Thymus (tissue), 14 donors: Measurements from ENCODE around the gene MUC7. TPM values are rescaled to one million over a fixed set of nuclear protein-coding genes. Genes with fewer than 3 reads are reported as not detected.

Source experiments
- DNase-seq, 9 donors: peaks; one replicate each; pipeline ENCODE4 v3.0.0-alpha.2; 2013; ENCODE audit warnings: low spot score in 9 of 9, low read depth in 6 of 9, missing footprints in 1 of 9
- H3K27ac ChIP-seq, 2 donors: one replicate each; pipeline ENCODE4 v1.5.1; 2013; ENCODE audit warnings: control low read depth in 1 of 2, low read depth in 1 of 2, low read length in 1 of 2, mild to moderate bottlenecking in 1 of 2, moderate library complexity in 1 of 2
- H3K27me3 ChIP-seq, 2 donors: one replicate each; pipeline ENCODE4 v1.5.1; 2013; ENCODE audit warnings: low read length in 1 of 2; ENCODE audit not compliant: control insufficient read depth in 2 of 2, insufficient read depth in 1 of 2
- H3K36me3 ChIP-seq, 2 donors: one replicate each; pipeline ENCODE4 v1.5.1; 2013; ENCODE audit warnings: low read length in 1 of 2, mild to moderate bottlenecking in 1 of 2, moderate library complexity in 1 of 2; ENCODE audit not compliant: control insufficient read depth in 2 of 2, insufficient read depth in 2 of 2
- H3K4me1 ChIP-seq, 2 donors: one replicate each; pipeline ENCODE4 v1.5.1; 2013; ENCODE audit warnings: low read length in 2 of 2; ENCODE audit not compliant: control insufficient read depth in 2 of 2, insufficient read depth in 2 of 2
- H3K4me3 ChIP-seq, 2 donors: one replicate each; pipeline ENCODE4 v1.5.1; 2013; ENCODE audit warnings: low read length in 2 of 2, control low read depth in 1 of 2, mild to moderate bottlenecking in 1 of 2
- H3K9me3 ChIP-seq, 2 donors: one replicate each; pipeline ENCODE4 v1.5.1; 2013; ENCODE audit warnings: low read length in 1 of 2, mild to moderate bottlenecking in 1 of 2; ENCODE audit not compliant: control insufficient read depth in 2 of 2, insufficient read depth in 1 of 2
- WGBS: extraction: QIAGEN DNeasy Blood & Tissue Kit; methylation state at CpG from one replicate; pipeline ENCODE4 v1.1.7; 2013; 5-methylcytosine and 5-hydroxymethylcytosine counted together
- long read RNA-seq, 10 donors: transcript quantifications; one replicate each; lab custom pipeline, GENCODE V29; 2026
- polyA plus RNA-seq: library from polyadenylated mRNA; stranded (reverse); fragments of 200-250 nt; gene quantifications from one replicate; pipeline ENCODE4 v1.2.3, GENCODE V29; 2013
- total RNA-seq: library from RNA; stranded (reverse); fragments of 120-200 nt; gene quantifications from one replicate; pipeline ENCODE4 v1.2.4, GENCODE V29; 2013
- donor health status: healthy.

MUC7 gene
- not detected for total RNA-seq
- polyA plus RNA-seq, result 0.11 TPM
- long read RNA-seq, donor 1, result 0 reads
- long read RNA-seq, donor 2, result 0 reads
- long read RNA-seq, donor 3, result 0 reads
- long read RNA-seq, donor 4, result 0 reads
- long read RNA-seq, donor 5, result 0 reads
- long read RNA-seq, donor 6, result 0 reads
- long read RNA-seq, donor 7, result 0 reads
- long read RNA-seq, donor 8, result 0 reads
- long read RNA-seq, donor 9, result 0 reads
- long read RNA-seq, donor 10, result 0 reads

- Histone ChIP-seq H3K27me3 (no peaks in the 10 kb centered on the region), H3K36me3 (no peaks in the 10 kb centered on the region), H3K4me3 (no peak within 1 kb of the TSS), H3K27ac (no peak within 1 kb of the TSS), H3K4me1 (no peaks in the 10 kb centered on the region), H3K9me3 (no peaks in the 10 kb centered on the region)
- WGBS, result 73% methylated on average over 4 of the region's 4 CpGs
- DNase-seq, result no peak
Measured at GRCh38 chr4:70471897-70472296, at the start of gene MUC7. Gene MUC7 (plus strand): TSS chr4:70472197. CDS start chr4:70474022, 1,825 bp downstream.

DNA sequence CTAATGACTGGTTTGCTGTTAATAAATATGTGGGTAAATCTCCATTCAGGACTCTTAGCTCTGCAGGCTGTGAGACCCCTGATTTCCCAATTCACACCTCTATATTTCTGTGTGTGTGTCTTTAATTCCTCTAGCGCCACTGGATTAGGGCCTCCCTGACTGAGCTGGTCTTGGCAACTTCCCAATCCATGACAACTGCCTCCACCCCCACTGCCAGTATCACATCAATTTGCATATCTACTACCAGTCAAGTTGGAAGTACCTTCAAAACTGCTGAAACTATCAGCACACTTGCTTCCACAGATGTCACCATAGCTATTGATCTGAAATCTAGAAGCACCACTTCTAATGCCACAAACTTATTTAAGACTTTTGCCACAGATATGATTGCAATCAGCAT lies 46.7 kb upstream of the MUC7 start:
- no peaks in the 10 kb centered on the region for H3K36me3 ChIP-seq
- H3K9me3 ChIP-seq, result no peaks in the 10 kb centered on the region
- no peaks in the 10 kb centered on the region for H3K27me3 ChIP-seq
- DNase-seq, result no peak
- H3K4me1 ChIP-seq, result no peaks in the 10 kb centered on the region
- no peak overlapping the region for H3K27ac ChIP-seq
- no peak overlapping the region for H3K4me3 ChIP-seq
- 98% methylated on average over 1 of the region's 1 CpG for WGBS

DNA sequence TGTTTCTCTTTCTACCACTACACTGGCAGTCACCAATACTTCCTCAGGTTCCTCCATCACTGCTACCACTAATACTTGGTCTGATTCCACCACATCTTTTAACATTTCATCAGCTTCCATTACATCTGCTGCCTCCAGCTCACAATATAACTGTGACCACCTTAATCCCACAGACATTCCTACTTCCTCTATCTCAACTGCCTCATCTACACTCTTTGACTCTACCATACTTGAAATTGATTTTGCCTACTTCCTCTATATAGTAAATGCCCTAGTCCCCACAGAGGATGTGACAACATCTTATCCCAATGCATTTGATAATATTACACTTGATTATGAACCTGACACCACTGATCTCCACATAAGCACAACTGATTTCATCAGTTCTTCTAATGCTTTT lies 45.2 kb upstream of the MUC7 start:
- DNase-seq, result no peak
- Histone ChIP-seq H3K27ac (no peak overlapping the region), H3K4me3 (no peak overlapping the region), H3K4me1 (no peaks in the 10 kb centered on the region), H3K27me3 (no peaks in the 10 kb centered on the region), H3K9me3 (no peaks in the 10 kb centered on the region), H3K36me3 (no peaks in the 10 kb centered on the region)

DNA sequence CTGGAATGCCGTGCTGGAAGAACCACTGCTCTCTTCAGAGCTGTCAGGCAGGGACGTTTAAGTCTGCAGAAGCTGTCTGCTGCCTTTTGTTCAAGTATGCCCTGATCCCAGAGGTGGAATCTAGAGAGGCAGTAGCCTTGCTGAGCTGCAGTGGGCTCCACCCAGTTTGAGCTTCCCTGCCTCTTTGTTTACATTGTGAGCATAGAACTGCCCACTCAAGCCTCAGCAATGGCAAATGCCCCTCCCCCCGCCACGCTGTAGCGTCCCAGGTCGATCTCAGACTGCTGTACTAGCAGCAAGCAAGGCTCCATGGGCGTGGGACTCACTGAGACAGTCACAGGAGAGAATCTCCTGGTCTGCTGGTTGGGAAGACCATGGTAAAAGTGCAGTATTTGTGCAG lies 34.8 kb upstream of the MUC7 start:
- Histone ChIP-seq H3K9me3 (no peaks in the 10 kb centered on the region), H3K27ac (no peak overlapping the region), H3K27me3 (no peaks in the 10 kb centered on the region), H3K4me1 (no peaks in the 10 kb centered on the region), H3K36me3 (no peaks in the 10 kb centered on the region), H3K4me3 (no peak overlapping the region)
- WGBS, result 67% methylated on average over 7 of the region's 7 CpGs
- no peak for DNase-seq

DNA sequence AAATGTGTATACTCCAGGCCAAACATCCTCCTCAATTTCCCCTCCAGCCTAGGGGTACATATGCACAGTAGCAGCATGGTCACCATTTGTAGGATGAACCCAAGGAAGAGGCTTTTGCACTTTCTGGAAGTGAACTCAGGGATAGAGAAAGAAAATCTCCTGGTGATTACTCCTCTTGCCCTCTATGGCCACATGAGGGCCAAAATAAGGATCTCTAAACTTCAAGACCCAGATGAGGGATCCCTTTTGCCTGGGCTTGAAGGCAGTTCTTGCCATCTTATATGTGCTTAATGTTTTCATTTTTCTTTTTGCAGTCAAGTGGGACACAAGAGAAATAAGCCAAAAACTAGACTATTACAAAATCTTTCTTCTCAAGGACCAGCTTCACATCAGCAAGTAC lies 29.5 kb upstream of the MUC7 start:
- Histone ChIP-seq H3K4me1 (no peaks in the 10 kb centered on the region), H3K9me3 (no peaks in the 10 kb centered on the region), H3K4me3 (no peak overlapping the region), H3K27ac (no peak overlapping the region), H3K36me3 (no peaks in the 10 kb centered on the region), H3K27me3 (no peaks in the 10 kb centered on the region)
- no peak for DNase-seq

DNA sequence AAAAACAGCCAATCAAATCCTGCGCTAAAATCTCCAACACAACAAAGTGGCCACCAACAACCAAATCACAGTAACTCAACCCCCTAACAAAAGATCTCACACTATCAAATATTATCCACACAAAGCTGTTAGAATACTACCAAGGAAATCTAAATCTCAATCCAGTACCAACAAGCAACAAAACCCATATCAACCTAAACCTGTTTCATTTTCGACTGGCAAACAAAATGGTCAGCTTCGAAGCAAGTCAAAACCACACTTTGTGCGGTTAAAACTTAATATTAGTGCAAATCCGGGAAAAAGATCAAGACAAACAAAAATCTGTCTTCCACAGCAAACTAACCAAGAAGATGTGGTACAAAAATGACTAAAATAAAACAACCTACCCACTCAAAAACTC lies 28.7 kb upstream of the MUC7 start:
- Histone ChIP-seq H3K9me3 (no peaks in the 10 kb centered on the region), H3K36me3 (no peaks in the 10 kb centered on the region), H3K4me1 (no peaks in the 10 kb centered on the region), H3K4me3 (no peak overlapping the region), H3K27me3 (no peaks in the 10 kb centered on the region), H3K27ac (no peak overlapping the region)
- DNase-seq, result no peak
- WGBS, result 95% methylated on average over 5 of the region's 5 CpGs

DNA sequence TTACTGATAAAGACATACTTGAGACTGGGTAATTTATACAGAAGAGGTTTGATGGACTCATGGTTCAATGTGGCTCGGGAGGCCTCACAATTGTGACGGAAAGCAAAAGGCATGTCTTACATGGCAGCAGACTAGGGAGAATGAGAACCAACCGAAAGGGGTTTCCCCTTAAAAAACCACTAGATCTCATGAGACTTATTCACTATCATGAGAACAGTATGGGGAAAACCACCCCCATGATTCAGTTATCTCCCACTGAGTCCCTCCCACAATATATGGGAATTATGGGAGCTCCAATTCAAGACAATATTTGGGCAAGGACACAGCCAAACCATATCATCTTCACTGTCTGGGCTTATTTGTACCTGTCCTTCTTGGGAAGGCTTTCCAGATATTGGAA lies 22.8 kb upstream of the MUC7 start:
- Histone ChIP-seq H3K27me3 (no peaks in the 10 kb centered on the region), H3K36me3 (no peaks in the 10 kb centered on the region), H3K4me3 (no peak overlapping the region), H3K27ac (no peak overlapping the region), H3K9me3 (no peaks in the 10 kb centered on the region), H3K4me1 (no peaks in the 10 kb centered on the region)
- 95% methylated on average over 3 of the region's 3 CpGs for WGBS
- DNase-seq, result no peak

DNA sequence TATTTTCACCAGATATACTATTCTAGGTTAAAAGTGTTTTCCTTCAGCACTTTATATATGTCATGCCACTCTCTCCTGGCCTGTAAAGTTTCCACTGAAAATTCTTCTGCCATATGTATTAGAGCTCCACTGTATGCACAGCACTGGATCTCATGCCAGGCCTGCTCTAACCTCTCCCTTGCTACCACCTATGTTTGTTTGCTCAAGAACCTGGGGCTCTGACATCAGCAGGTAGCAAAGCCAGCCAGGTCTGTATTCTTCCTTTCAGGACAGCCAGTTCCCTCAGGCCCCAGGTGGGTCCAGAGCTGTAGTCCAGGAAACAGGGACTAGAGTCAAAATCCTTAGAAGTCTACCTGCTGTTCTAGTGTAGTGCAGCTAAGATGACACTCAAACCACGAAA lies 19.1 kb upstream of the MUC7 start:
- Histone ChIP-seq H3K27ac (no peak overlapping the region), H3K9me3 (no peaks in the 10 kb centered on the region), H3K36me3 (no peaks in the 10 kb centered on the region), H3K4me1 (no peaks in the 10 kb centered on the region), H3K27me3 (no peaks in the 10 kb centered on the region), H3K4me3 (no peak overlapping the region)
- DNase-seq, result no peak
- 21% methylated on average over 1 of the region's 1 CpG for WGBS

DNA sequence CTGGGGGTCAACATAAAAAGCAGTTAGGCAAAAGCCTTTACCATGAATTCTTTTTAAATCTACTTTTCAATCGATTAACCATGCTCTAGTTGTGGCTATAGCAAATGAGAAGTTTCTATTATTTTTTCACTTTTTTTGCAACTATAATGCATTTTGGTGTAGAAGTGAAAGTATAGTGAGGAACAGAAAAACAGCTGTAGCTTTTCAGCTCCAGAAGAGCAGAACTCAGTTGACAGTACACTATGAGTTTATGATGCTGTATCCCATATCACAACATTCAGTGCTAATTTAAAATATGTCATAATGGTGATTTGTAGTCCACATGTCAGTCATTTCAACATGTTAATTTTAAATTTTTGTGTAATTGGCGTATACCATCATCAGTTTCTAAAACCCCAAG lies 8.7 kb upstream of the MUC7 start:
- 91% methylated on average over 2 of the region's 2 CpGs for WGBS
- Histone ChIP-seq H3K4me1 (no peaks in the 10 kb centered on the region), H3K27ac (no peak overlapping the region), H3K27me3 (no peaks in the 10 kb centered on the region), H3K36me3 (no peaks in the 10 kb centered on the region), H3K9me3 (peaks cover 0 to 7% of the 10 kb centered on the region in 2 donors), H3K4me3 (no peak overlapping the region)
- no peak for DNase-seq

- Histone ChIP-seq H3K9me3 (no peaks in the 10 kb centered on the region), H3K27ac (no peak overlapping the region), H3K4me3 (no peak overlapping the region), H3K4me1 (no peaks in the 10 kb centered on the region), H3K36me3 (no peaks in the 10 kb centered on the region), H3K27me3 (no peaks in the 10 kb centered on the region)
- WGBS, result 97% methylated on average over 4 of the region's 4 CpGs
- no peak for DNase-seq
Measured at GRCh38 chr4:70473679-70474078, 1.7 kb downstream of the MUC7 start.
